GM19328 (cell line): ENCODE measurements around the gene RBMY1F.
"Not testable (repeated sequence)": the region's sequence is repeated elsewhere in the genome, so short reads cannot be mapped to it uniquely, and the experiment has no call there.

Source experiments
- ATAC-seq: cut with Tn5 transposase; IDR thresholded peaks from one replicate; pipeline ENCODE4 v1.9.1; 2021; ENCODE audit warnings: mild to moderate bottlenecking, moderate library complexity; ENCODE audit not compliant: unreplicated experiment

Gene RBMY1F

DNA sequence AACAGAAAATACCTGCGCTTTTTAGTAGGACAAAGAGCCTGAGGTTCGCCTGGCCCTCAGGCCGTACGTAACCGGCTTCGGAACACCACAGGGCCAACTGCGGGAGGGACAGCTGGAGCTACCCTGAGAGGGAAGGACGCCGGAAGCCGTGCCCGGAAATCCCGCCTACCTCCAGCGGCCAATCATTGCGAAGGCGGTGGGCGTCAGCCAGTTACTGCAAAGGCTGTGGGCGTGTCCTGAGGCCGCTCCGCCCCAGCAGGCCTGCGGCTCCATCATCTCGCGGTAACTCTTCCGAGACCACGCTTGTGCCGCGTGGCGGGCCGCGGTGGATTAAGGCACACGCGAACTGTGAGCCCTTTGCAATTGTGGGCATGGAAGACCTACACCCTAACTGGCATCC lies at the start of gene RBMY1F:
Gene RBMY1F, minus strand, starts transcription at position 101 of the 400 bp plus-strand sequence. CDS start 1,954 bp downstream, outside the sequence.
- ATAC-seq, result not testable (repeated sequence)

DNA sequence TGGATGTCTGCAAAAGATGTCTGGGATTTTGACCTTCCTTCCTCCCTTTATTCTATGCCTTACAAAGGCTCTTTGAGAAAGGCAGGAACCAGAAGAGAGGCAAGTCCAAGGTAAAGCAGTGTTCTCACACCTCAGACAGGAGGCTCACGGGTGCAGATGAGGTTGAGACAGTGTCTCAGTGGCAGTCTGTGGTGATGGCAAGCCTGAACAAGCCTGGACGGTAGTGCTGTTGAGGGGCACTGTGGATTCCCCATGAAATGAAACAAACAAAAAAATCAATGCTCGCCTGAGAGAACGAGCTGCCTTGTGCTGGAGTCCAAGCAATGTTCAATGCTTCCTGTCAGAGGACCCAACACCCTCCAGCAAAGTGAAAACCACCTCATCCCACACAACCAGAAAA lies 31.6 kb downstream of the RBMY1F start:
- not testable (repeated sequence) for ATAC-seq

DNA sequence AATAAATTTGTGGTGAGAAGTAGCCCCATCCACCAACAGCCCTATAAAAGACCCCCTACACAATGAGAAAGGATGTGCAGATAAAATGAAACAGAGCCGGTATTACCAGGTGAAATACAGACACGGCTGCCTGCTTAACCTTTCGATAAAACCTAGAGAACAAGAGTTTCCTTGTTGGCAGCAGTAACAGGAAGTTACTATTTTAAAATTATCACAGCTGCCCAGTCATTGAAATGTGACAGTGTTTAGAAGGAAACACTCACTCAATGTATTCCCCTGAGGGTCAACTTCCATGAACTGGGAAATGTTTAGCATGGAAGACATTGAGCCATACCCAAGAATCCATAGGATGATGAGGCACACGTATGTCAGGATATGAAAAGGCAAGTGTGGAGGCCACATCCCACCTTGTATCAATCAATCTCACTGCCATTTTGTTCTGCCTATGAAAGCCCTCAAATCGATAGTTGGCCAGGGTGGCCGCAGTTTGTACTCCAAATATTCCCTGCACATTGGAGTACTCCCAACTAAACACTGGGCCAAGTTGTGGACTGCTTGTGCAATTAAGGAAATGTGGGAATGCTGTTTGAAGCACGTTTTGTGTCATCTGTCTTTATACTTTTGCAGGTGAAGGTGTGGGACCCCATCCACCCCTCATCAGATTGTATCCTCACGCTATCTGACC lies 41.6 kb downstream of the RBMY1F start:
- not testable (repeated sequence) for ATAC-seq

DNA sequence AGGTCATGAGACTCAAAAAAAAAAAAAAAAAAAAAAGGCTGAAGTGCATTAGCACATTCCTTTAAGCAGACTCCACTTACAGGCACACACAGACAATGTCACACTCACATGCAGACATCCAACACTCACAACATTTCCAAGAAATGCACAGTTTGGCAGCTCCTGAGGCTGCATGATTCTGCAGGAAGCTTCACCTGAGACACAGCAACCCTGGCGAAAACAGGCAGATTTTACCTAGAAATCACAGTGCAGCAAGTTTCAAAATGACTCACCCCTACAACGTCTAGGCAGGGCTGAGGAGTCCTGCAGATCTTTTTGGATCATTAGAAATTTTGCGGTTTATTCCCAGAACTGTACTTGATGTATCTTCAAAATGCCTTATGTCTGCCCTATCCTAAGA lies 48.0 kb downstream of the RBMY1F start:
- not testable (repeated sequence) for ATAC-seq

DNA sequence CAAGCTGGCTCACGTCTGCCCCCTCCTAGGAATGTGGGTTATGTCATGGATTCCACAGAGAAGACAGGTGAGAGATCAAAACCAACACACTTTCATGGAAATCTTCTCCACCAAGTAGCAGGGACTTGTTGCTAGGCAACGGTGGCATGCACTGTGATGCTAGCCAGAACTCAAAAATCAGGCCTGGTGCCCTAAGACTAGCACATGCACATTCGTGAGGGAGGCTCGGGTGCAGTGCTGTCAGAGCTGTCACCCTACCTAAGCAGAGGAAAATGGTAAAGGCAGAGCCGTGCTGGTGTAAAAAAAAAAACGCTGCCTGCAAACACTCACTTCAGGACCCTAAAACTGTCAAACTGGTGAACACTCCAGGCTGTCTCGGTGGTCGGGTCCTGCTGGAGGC lies 52.2 kb downstream of the RBMY1F start:
- not testable (repeated sequence) for ATAC-seq
